Measurements from ENCODE around the gene CREBBP.

Gene CREBBP

GRCh38 chr16:3712861-3713372 lies 167.6 kb downstream of the CREBBP start:
- no peak for DNase-seq (ENCODE audit: low read depth)

GRCh38 chr16:3706253-3707012 lies 174.1 kb downstream of the CREBBP start:
- no peak for DNase-seq (ENCODE audit: low read depth)

- DNase-seq (ENCODE audit: low read depth) = no peak
These were observed 178.4 kb downstream of the CREBBP start for GRCh38 chr16:3702082-3702481.

GRCh38 chr16:3701531-3701930 lies 179.0 kb downstream of the CREBBP start:
- no peak for DNase-seq (ENCODE audit: low read depth)

GRCh38 chr16:3698941-3699340 lies 181.6 kb downstream of the CREBBP start:
- DNase-seq (ENCODE audit: low read depth) = no peak

- peak; percentile 31 for DNase-seq (ENCODE audit: low read depth)
These were observed 183.9 kb downstream of the CREBBP start for GRCh38 chr16:3696425-3697218.

GRCh38 chr16:3695610-3696369 lies 184.7 kb downstream of the CREBBP start:
- DNase-seq (ENCODE audit: low read depth) = no peak

GRCh38 chr16:3694051-3694450 lies 186.5 kb downstream of the CREBBP start:
- DNase-seq (ENCODE audit: low read depth) = no peak

- DNase-seq (ENCODE audit: low read depth) = no peak
These were observed 188.8 kb downstream of the CREBBP start for GRCh38 chr16:3691761-3692160.

- DNase-seq (ENCODE audit: low read depth) = peak; percentile 24
These were observed 189.4 kb downstream of the CREBBP start for GRCh38 chr16:3690980-3691720.

- peak; percentile 86 for DNase-seq (ENCODE audit: low read depth)
These were observed 190.0 kb downstream of the CREBBP start for GRCh38 chr16:3690470-3690928.

GRCh38 chr16:3689731-3690130 lies 190.8 kb downstream of the CREBBP start:
- DNase-seq (ENCODE audit: low read depth) = no peak

- DNase-seq (ENCODE audit: low read depth) = no peak
These were observed 192.7 kb downstream of the CREBBP start for GRCh38 chr16:3687792-3688191.

GRCh38 chr16:3687021-3687420 lies 193.5 kb downstream of the CREBBP start:
- DNase-seq (ENCODE audit: low read depth) = no peak

GRCh38 chr16:3681206-3681605 lies 199.3 kb downstream of the CREBBP start:
- DNase-seq (ENCODE audit: low read depth) = no peak

- DNase-seq (ENCODE audit: low read depth) = no peak
These were observed 202.5 kb downstream of the CREBBP start for GRCh38 chr16:3677994-3678393.

GRCh38 chr16:3675601-3676130 lies 204.8 kb downstream of the CREBBP start:
- DNase-seq (ENCODE audit: low read depth) = no peak
